ENCODE data around the gene CIDEB.

- TF ChIP-seq TAF1 (IDR thresholded peaks at IDR 0.05; ENCODE audit: control insufficient read depth, extremely low read depth, insufficient read depth, low read length, severe bottlenecking) (no peak), THRA (IDR thresholded peaks at IDR 0.05) (no peak), ZC3H4 (CRISPR knock-in tag; IDR thresholded peaks at IDR 0.05; ENCODE audit: borderline replicate concordance) (no peak), NR2F6 (CRISPR knock-in tag; IDR thresholded peaks at IDR 0.05) (no peak), STAG1 (CRISPR knock-in tag; IDR thresholded peaks at IDR 0.05; ENCODE audit: borderline replicate concordance) (no peak), EZH2 (IDR thresholded peaks at IDR 0.05; ENCODE audit: borderline replicate concordance, low read depth, low read length) (no peak)
Measured at GRCh38 chr14:24259282-24260025, 48.3 kb downstream of the CIDEB start.

All from K562 (cell line).